GM12874 (cell line): ENCODE data around the gene CCM2.

ENCODE experiments used
- TF ChIP-seq, protein P1 (sequence below): IDR thresholded peaks from 2 replicates; pipeline ENCODE4 v1.5.1; 2011; ENCODE audit warnings: low read depth, mild to moderate bottlenecking, control low read depth, low read length, moderate library complexity; ENCODE audit not compliant: insufficient read depth

CCM2 gene

DNA sequence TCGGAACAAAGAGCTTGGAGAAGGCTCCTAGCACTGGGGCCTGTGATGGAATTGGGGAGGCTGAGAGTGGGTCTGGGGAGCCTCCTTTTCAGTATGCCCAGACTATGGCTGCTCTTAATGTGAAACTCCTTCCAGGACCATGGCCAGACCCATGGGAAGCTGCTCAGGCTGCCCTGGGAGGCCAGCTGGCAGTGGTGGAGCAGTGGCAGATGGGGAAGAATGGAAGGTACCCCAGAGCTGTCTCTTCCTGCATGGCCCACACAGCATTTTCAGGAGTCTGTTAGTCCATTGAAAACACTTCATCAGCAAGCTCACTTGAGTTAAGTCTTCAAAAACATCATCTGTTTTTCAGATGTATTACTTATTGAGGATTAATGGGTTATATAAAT, 70.2 kb downstream of the CCM2 start:
- TF ChIP-seq, protein P1, sequence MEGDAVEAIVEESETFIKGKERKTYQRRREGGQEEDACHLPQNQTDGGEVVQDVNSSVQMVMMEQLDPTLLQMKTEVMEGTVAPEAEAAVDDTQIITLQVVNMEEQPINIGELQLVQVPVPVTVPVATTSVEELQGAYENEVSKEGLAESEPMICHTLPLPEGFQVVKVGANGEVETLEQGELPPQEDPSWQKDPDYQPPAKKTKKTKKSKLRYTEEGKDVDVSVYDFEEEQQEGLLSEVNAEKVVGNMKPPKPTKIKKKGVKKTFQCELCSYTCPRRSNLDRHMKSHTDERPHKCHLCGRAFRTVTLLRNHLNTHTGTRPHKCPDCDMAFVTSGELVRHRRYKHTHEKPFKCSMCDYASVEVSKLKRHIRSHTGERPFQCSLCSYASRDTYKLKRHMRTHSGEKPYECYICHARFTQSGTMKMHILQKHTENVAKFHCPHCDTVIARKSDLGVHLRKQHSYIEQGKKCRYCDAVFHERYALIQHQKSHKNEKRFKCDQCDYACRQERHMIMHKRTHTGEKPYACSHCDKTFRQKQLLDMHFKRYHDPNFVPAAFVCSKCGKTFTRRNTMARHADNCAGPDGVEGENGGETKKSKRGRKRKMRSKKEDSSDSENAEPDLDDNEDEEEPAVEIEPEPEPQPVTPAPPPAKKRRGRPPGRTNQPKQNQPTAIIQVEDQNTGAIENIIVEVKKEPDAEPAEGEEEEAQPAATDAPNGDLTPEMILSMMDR = no peak

DNA sequence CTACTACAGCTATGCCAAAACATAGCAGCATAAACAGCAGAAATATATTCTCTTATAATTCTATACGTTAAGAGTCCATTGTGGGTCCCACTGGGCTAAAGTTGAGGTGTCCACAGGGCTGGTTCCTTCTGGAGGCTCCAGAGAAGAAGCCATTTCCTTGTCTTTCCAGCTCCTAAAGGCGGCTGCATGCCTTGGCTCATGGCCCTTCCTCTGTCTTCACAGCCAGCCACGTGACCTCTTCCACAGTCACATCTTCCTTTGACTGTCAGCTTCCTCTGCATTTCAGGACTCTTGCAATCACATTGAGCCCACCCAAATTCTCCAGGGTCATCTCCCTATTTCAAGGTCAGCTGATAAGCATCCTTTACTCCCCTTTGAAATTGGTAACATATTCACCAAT, 71.5 kb downstream of the CCM2 start:
- TF ChIP-seq, protein P1 = no peak

DNA sequence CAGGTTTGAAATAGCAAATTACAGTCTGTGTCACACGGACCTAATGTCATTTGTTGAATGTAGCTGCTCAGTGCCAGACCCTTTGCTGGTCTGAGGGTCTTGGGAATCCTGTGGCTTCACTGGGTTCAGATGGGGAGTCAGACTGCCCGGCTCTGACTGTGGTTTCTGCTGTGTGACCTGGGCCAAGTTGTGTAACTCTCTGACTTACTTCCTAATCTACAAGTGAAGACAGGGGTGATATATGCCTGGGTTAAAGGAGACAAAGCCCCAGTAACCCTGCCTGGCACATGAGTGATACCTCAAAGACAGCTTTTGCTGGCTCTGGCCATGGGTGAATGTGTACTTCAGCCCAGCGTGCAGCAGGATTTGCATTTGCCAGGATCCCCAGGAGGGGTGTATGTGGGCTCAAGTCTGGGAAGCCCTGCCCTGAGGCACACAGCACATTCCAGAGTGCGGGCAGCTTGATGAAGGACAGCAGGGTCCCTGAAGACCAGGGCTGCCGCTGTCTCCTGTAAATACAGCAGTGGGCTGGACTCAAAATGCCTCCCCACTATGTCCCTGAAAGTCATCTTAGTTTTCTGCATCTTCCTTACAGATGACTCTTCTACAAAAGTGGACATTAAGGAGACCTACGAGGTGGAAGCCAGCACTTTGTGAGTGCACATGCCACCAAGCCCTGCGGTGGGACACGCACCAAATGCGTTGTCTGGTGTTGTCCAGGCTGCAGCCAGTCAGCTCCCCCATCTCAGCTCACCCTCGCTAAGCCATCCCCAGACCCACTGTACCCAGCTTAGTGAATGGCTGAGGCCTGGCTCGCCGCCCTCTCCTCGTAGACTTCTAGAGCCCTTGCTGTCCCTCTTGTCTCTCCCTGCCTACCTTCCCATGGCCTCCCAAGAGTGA, 72.4 kb downstream of the CCM2 start:
- TF ChIP-seq, protein P1 = no peak

DNA sequence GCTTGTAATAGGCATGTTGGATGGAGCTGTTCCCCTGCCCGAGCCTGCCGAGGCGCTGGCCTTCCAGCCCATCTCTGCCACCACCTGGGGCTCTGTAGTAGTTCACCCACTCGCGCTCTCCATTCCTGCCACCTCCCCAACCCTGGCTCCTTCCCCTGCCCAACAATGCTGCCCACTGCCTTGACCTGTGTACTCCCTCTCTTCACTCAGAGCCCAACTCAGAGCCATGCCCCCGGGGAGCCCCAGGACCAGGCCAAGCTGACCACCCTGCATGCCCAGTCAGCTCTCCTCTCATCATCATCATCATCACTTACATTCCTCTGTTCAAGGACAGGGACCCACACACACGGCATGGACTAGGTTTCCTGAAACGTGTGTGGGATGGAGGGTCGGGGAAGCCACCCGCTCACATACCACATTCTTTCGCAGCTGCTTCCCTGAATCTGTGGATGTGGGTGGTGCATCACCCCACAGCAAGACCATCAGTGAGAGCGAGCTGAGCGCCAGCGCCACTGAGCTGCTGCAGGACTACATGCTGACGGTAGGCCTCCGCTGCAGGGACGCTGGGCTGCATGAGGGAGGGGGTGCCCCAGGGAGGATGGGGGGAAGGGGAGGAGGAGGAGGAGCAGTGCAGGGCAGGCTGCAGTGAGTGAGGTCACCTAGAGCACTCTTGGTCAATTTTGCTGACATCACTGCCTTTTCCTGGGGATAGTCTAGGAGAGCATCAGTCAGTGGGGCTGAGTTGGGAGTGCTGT, 73.2 kb downstream of the CCM2 start:
- TF ChIP-seq, protein P1 = no peak

DNA sequence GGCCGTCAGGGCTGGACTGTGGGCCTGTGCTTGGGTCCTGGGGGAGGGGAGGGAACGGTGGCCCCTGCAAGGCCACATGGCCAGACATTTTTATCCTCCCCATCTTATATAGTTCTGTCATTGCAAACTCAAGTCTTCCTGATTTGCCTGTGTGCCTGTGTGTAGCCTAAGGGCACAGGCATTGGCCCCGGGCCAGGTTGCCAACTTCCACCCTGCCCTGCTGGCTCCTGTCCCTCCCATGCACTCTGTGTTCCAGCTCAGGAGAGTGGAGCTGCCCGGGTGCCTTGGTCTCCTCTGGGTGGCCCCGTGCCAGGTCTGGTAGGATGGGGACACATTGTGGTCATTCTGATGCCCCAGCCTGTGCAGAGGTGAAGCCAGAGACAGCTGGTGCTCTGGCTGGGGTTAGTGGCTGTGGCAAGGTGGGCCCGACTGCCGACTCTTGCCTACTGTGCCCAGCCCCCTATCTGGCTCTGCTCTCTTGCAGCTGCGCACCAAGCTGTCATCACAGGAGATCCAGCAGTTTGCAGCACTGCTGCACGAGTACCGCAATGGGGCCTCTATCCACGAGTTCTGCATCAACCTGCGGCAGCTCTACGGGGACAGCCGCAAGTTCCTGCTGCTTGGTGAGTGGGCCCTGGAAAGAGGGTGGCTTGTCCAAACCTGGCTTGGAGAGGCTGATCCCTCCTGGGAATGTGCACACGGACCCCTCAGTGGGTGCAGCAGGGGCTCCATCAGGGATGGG, 74.0 kb downstream of the CCM2 start:
- TF ChIP-seq, protein P1 = no peak

DNA sequence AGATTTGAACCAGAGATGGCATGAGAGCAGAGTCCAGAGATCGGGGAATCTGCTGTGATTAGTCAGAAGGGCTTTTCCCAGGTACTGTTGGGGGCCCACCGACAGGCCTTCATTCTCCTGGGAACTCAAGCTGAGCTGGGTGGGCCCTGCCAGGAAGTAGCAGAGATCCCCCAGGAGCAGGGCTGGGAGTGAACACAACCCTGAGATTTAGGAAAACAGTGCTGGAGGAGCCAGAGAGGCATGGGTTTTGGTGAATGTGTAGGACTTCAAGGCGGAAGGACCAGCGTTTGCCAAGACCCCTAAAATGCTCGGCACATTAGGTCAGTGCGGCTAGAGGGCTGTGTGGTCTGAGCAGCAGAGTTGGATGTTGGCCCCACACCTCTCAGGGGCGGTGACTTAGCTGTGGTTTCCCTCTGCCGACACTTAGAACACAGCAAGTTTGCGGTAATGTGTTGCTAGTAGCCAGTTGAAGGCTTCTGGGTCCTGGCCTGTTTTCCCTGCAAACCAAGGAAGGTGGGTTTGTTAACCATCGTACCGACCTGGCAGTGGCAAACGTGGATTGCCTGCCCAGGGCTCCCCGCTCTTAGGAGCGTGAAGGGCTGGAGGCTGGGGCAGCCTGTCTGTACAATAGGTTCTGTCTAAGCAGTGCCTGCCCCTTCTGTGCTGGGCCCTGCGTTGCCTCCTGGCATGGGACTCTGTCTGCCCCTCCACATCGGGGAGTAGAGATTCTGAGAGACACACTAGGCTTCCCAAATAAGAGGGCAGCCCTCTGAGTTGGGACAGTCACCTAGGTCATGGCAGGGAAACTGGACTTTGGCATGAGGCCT, 74.7 kb downstream of the CCM2 start:
- TF ChIP-seq, protein P1 = no peak
